Ovary (tissue), 9 donors: ENCODE measurements around the gene AFG1L. TPM values are rescaled to one million over a fixed set of nuclear protein-coding genes. Genes with fewer than 3 reads are reported as not detected.

Source experiments
- DNase-seq, 5 donors: peaks; one replicate each; pipeline ENCODE4 v3.0.0-alpha.2; 2019 to 2020
- H3K27ac ChIP-seq, 2 donors: fragments of 200-600 bp; one replicate each; pipeline versions ENCODE4 v1.5.1 to v1.8.0; 2019 to 2022
- H3K27me3 ChIP-seq: fragments of 200-600 bp; one replicate; pipeline ENCODE4 v1.8.0; 2022
- H3K36me3 ChIP-seq: fragments of 200-600 bp; sonication (generic); one replicate; pipeline ENCODE4 v1.5.1; 2019
- H3K4me1 ChIP-seq: one replicate; pipeline ENCODE4 v1.8.1; 2013; ENCODE audit warnings: mild to moderate bottlenecking, moderate library complexity; ENCODE audit not compliant: insufficient read depth
- H3K4me3 ChIP-seq: fragments of 200-600 bp; sonication (generic); one replicate; pipeline ENCODE4 v1.5.1; 2017
- H3K9me3 ChIP-seq, 2 donors: fragments of 200-600 bp in 1 of 2; sonication (generic) in 1 of 2; one replicate each; pipeline versions ENCODE4 v1.5.1 to v1.8.1; 2013 to 2019; ENCODE audit warnings: mild to moderate bottlenecking in 1 of 2, moderate library complexity in 1 of 2
- CTCF ChIP-seq, 3 donors: fragments of 450-650 bp in 2 of 3; fragments of 200-600 bp in 1 of 3; IDR thresholded peaks; one replicate each; pipeline versions ENCODE4 v1.5.1 to v1.8.0; 2016 to 2022; ENCODE audit warnings: antibody characterized with exemption in 3 of 3, mild to moderate bottlenecking in 1 of 3
- EP300 ChIP-seq: sonication (generic); formaldehyde crosslinking; IDR thresholded peaks from one replicate; pipeline ENCODE4 v1.6.1; 2017; ENCODE audit warnings: antibody characterized with exemption
- POLR2A ChIP-seq: fragments of 450-650 bp; IDR thresholded peaks from one replicate; pipeline ENCODE4 v1.6.1; 2017; ENCODE audit warnings: antibody characterized with exemption, mild to moderate bottlenecking, moderate library complexity
- WGBS, 3 donors: extraction: QIAGEN DNeasy Blood & Tissue Kit in 1 of 3; methylation state at CpG; one replicate each; pipeline versions ENCODE4 v1.1.5 to v1.1.7; 2013 to 2017; 5-methylcytosine and 5-hydroxymethylcytosine counted together
- intact Hi-C, 4 donors: fragments of 100-400 bp; cut with DNase I; formaldehyde crosslinking; loops; one replicate each; pipeline versions ENCODE4 v1.11.0 to v1.15.1; 2022 to 2023
- polyA plus RNA-seq, 2 donors: library from polyadenylated mRNA; stranded (reverse); fragments of 200-250 nt in 1 of 2; fragments of 350-450 nt in 1 of 2; fragmentation: Illumina TruSeq in 1 of 2; extraction: RNeasy Lipid Tissue Mini Kit (QIAGEN cat#74804) in 1 of 2; gene quantifications; one replicate each; pipeline ENCODE4 v1.2.3, GENCODE V29; 2013 to 2014
- small RNA-seq: library from RNA; depleted of rRNA; stranded (forward); fragments of <200 nt; gene quantifications from one replicate; pipeline ENCODE3, GENCODE V24; 2016
- total RNA-seq, 7 donors: library from RNA; depleted of rRNA in 2 of 7; stranded (reverse); fragments of >200 nt in 2 of 7; fragmentation: NEBNext Ultra II Directional in 3 of 7; extraction: Animal tissue kit (Norgen Biotek cat#: 25700) in 3 of 7; gene quantifications; one replicate each; pipeline versions ENCODE4 v1.1.0 to v1.2.4, GENCODE V29; 2016 to 2023
- donor health status: DM: no; HTN: no; CAD: no; lungs with moderate emphysema.
- donor health status: DM: no; HTN: no; CAD: no.
- donor health status: Bipolar disorder and iron deficiency.
- donor health status: DM: yes; HTN: yes; CAD: no.
- donor health status: DM: no; HTN: no; CAD: no.
- donor health status: DM: yes; HTN: yes; CAD: no.

The AFG1L gene
- total and polyA plus RNA-seq, 9 donors: 1.2 to 7.6 (median 5.7) TPM

- no peaks in the 10 kb centered on the region for H3K36me3 ChIP-seq
- no peaks in the 10 kb centered on the region for H3K27me3 ChIP-seq
- no peaks in the 10 kb centered on the region for H3K9me3 ChIP-seq
- no peak overlapping the region for H3K27ac ChIP-seq
- intact Hi-C loops: no loop called here
- TF ChIP-seq EP300 (no peak), POLR2A (no peak), CTCF (IDR thresholded peaks at IDR 0.05) (no peak)
- no peak for DNase-seq
- H3K4me1 ChIP-seq: peaks cover 9% of the 10 kb centered on the region
- no peak overlapping the region for H3K4me3 ChIP-seq
- WGBS, 3 donors: 76 to 86% (median 86%) methylated on average over 3 of the region's 3 CpGs
Observed at GRCh38 chr6:108568551-108569305, 273.9 kb downstream of the AFG1L start.

- Histone ChIP-seq H3K4me3 (no peak overlapping the region), H3K27me3 (no peaks in the 10 kb centered on the region), H3K27ac (no peak overlapping the region), H3K4me1 (peaks cover 14% of the 10 kb centered on the region), H3K36me3 (no peaks in the 10 kb centered on the region), H3K9me3 (no peaks in the 10 kb centered on the region)
- intact Hi-C loops: no loop called here
- no peak for TF ChIP-seq CTCF (IDR thresholded peaks at IDR 0.05)
- no peak for DNase-seq
- WGBS, 3 donors: 81 to 92% (median 91%) methylated on average over 1 of the region's 1 CpG
Observed at GRCh38 chr6:108570517-108570916, 275.7 kb downstream of the AFG1L start.

- H3K27me3 ChIP-seq: no peaks in the 10 kb centered on the region
- intact Hi-C loops: no loop called here
- 12 to 13% (median 12%) methylated on average over 4 of the region's 4 CpGs for WGBS, 3 donors
- no peak for TF ChIP-seq POLR2A
- TF ChIP-seq CTCF (IDR thresholded peaks at IDR 0.05): no peak
- TF ChIP-seq EP300: no peak
- no peaks in the 10 kb centered on the region for H3K36me3 ChIP-seq
- peak overlapping the region in 1 of 2 donors; percentile 38 for H3K27ac ChIP-seq
- DNase-seq: no peak
- peaks cover 28% of the 10 kb centered on the region for H3K4me1 ChIP-seq
- H3K9me3 ChIP-seq: no peaks in the 10 kb centered on the region
- H3K4me3 ChIP-seq: no peak overlapping the region
Observed at GRCh38 chr6:108574457-108575141, 279.7 kb downstream of the AFG1L start.

Small RNAs within 50 kb of the gene (small RNA-seq; reads per million reads assigned to genes)
- gene AL356121.1 (not detected), gene AL391646.1 (not detected), gene RNA5SP212 (not detected), gene RNU6-1144P (not detected), gene RNU6-770P (not detected), gene Z98742.2 (not detected)

Other genes with a start within 250 kb of the AFG1L start
- 10 to 100 TPM; 17.1 to 55.5 (median 35.2) TPM for gene OSTM1, start 220.3 kb upstream of the AFG1L start, total RNA-seq
- gene OSTM1, start 220.3 kb upstream of the AFG1L start, polyA plus RNA-seq: 10 to 100 TPM; 10.9 to 26.1 TPM
- gene NR2E1, start 129.0 kb upstream of the AFG1L start, total RNA-seq: not detected
- gene NR2E1, start 129.0 kb upstream of the AFG1L start, polyA plus RNA-seq: under 1 TPM in 1 of 2 donors, not detected in 1; 0.02 TPM
- 100 to 1,000 TPM; 140 to 207 (median 166) TPM for gene SNX3, start 34.0 kb upstream of the AFG1L start, total RNA-seq
- gene SNX3, start 34.0 kb upstream of the AFG1L start, polyA plus RNA-seq: 100 to 1,000 TPM; 210 to 437 TPM